PC-9 (cell line): ENCODE data around the gene GAPDHS. TPM values are rescaled to one million over a fixed set of nuclear protein-coding genes. Genes with fewer than 3 reads are reported as not detected.

Source experiments
- BruUV-seq: library from RNA; stranded (reverse); fragments of 400-500 nt; replicated peaks from 2 replicates; lab custom pipeline; 2021; lab: Mats Ljungman, UMichigan
- CTCF ChIA-PET: fragments of 300-600 bp; sonication (Branson Sonifier 250); formaldehyde crosslinking; loops from one replicate; lab custom pipeline; 2022; ENCODE audit warnings: antibody characterized with exemption; lab: Charles Lee
- POLR2A ChIA-PET: fragments of 300-600 bp; sonication (Branson Sonifier 250); formaldehyde crosslinking; loops from one replicate; lab custom pipeline; 2022; ENCODE audit warnings: antibody characterized with exemption; ENCODE audit not compliant: unreplicated experiment; lab: Charles Lee
- DNase-seq, 2 experiments: peaks; one replicate each; pipeline versions ENCODE4 v3.0.0 to v3.0.0-alpha.2; 2015 to 2022; ENCODE audit warnings: mixed read lengths in 1 of 2
- H2AFZ ChIP-seq: fragments of 200-600 bp; sonication (generic); 2 replicates; pipeline ENCODE4 v1.8.1; 2017; ENCODE audit warnings: antibody characterized with exemption
- H3F3A ChIP-seq: fragments of 200-600 bp; sonication (generic); 2 replicates; pipeline ENCODE4 v1.8.1; 2017; ENCODE audit warnings: antibody characterized with exemption, mild to moderate bottlenecking, low read depth; ENCODE audit not compliant: insufficient read depth
- H3K27ac ChIP-seq: fragments of 200-600 bp; sonication (generic); 2 replicates; pipeline ENCODE4 v1.6.1; 2016; ENCODE audit warnings: mixed run types
- H3K27me3 ChIP-seq: fragments of 200-600 bp; sonication (generic); 2 replicates; pipeline ENCODE4 v1.6.1; 2016; ENCODE audit warnings: low read depth, mixed run types; ENCODE audit not compliant: insufficient read depth
- H3K36me3 ChIP-seq: fragments of 200-600 bp; sonication (generic); 2 replicates; pipeline ENCODE4 v1.6.1; 2016; ENCODE audit warnings: low read depth, mixed run types
- H3K4me1 ChIP-seq: fragments of 200-600 bp; sonication (generic); replicated peaks from 2 replicates; pipeline ENCODE4 v1.6.1; 2016; ENCODE audit warnings: mixed run types; ENCODE audit not compliant: insufficient read depth
- H3K4me2 ChIP-seq: fragments of 200-600 bp; sonication (generic); 2 replicates; pipeline ENCODE4 v1.6.1; 2017; ENCODE audit warnings: mixed run types
- H3K4me3 ChIP-seq: fragments of 200-600 bp; sonication (generic); 2 replicates; pipeline ENCODE4 v1.6.1; 2016; ENCODE audit warnings: mixed run types
- H3K79me2 ChIP-seq: fragments of 200-600 bp; sonication (generic); 2 replicates; pipeline ENCODE4 v1.6.1; 2017; ENCODE audit warnings: low read depth, mixed run types
- H3K9me2 ChIP-seq: fragments of 200-600 bp; sonication (generic); 2 replicates; pipeline ENCODE4 v1.8.1; 2017; ENCODE audit warnings: mild to moderate bottlenecking; ENCODE audit not compliant: insufficient read depth
- H3K9me3 ChIP-seq: fragments of 200-600 bp; sonication (generic); 2 replicates; pipeline ENCODE4 v1.8.1; 2016; ENCODE audit warnings: low read depth; ENCODE audit not compliant: insufficient read depth
- H4K20me1 ChIP-seq: fragments of 200-600 bp; sonication (generic); 2 replicates; pipeline ENCODE4 v1.8.1; 2017; ENCODE audit not compliant: insufficient read depth
- EZH2 ChIP-seq: fragments of 200-600 bp; sonication (generic); IDR thresholded peaks from 2 replicates; pipeline ENCODE4 v1.8.0; 2017; ENCODE audit warnings: antibody characterized with exemption, low read depth
- intact Hi-C: fragments of 100-400 bp; cut with micrococcal nuclease; formaldehyde crosslinking; loops from one replicate; pipeline ENCODE4 v1.10.0; 2022; ENCODE audit not compliant: unreplicated experiment
- total RNA-seq: library from RNA; stranded (reverse); gene quantifications from 2 replicates; pipeline ENCODE4 v1.2.3, GENCODE V29; 2021
- TF ChIP-seq, protein P1 (sequence below): fragments of 200-600 bp; sonication (generic); conservative IDR thresholded peaks from 2 replicates; pipeline ENCODE4 v1.6.1; 2017; ENCODE audit warnings: mixed run types, antibody characterized with exemption, mild to moderate bottlenecking, moderate library complexity

The GAPDHS gene
- total RNA-seq, 1 experiment from 2014 or later = not detected

- ChIA-PET CTCF (interaction anchor here (0.7 kb wide), 1 partner anchor 387 kb away, joined by 9 read pairs; no protein-coding TSS in a partner anchor), POLR2A (no interaction called here)
- H3K27me3 ChIP-seq = peaks cover 11% of the 10 kb centered on the region; the same call in 1 of the 2 replicates
- DNase-seq = no peak
- H3K9me2 ChIP-seq = no peaks in the 10 kb centered on the region
- H3K4me1 ChIP-seq = no peaks in the 10 kb centered on the region
- H3F3A ChIP-seq = no peaks in the 10 kb centered on the region
- H3K4me2 ChIP-seq = no peak overlapping the region
- BruUV-seq = no TSS peak
- no peak for TF ChIP-seq EZH2
- TF ChIP-seq, protein P1, sequence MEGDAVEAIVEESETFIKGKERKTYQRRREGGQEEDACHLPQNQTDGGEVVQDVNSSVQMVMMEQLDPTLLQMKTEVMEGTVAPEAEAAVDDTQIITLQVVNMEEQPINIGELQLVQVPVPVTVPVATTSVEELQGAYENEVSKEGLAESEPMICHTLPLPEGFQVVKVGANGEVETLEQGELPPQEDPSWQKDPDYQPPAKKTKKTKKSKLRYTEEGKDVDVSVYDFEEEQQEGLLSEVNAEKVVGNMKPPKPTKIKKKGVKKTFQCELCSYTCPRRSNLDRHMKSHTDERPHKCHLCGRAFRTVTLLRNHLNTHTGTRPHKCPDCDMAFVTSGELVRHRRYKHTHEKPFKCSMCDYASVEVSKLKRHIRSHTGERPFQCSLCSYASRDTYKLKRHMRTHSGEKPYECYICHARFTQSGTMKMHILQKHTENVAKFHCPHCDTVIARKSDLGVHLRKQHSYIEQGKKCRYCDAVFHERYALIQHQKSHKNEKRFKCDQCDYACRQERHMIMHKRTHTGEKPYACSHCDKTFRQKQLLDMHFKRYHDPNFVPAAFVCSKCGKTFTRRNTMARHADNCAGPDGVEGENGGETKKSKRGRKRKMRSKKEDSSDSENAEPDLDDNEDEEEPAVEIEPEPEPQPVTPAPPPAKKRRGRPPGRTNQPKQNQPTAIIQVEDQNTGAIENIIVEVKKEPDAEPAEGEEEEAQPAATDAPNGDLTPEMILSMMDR = no peak
- intact Hi-C loops = no loop called here
- no peak overlapping the region for H2AFZ ChIP-seq
- H3K4me3 ChIP-seq = no peak overlapping the region
- H4K20me1 ChIP-seq = no peaks in the 10 kb centered on the region
- H3K36me3 ChIP-seq = no peaks in the 10 kb centered on the region
- H3K79me2 ChIP-seq = no peaks in the 10 kb centered on the region
- no peak overlapping the region for H3K27ac ChIP-seq
- H3K9me3 ChIP-seq = no peaks in the 10 kb centered on the region
These were observed 57.6 kb downstream of the GAPDHS start for GRCh38 chr19:35590875-35591274.

DNA sequence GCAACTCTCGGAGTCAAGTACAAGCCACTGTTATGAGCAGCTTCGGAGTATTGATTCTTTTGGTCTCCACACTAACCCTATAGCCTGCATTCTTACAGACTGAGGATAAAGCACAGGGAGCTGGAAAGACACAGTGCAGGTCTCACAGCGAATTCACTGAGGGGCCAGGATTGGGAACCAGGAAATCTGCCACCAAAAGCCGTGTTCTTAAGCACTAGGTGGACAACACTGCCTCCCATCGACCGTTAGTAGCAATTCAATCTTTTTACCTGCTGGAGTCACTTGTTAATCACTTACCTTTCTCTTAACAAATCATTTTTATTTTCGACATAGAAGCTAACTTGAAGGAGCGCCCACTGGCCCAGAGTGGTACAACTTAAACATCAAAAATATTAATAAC, 59.0 kb downstream of the GAPDHS start:
- H3K4me1 ChIP-seq = no peaks in the 10 kb centered on the region
- no peak overlapping the region for H2AFZ ChIP-seq
- no TSS peak for BruUV-seq
- POLR2A ChIA-PET = no interaction called here
- H3K27ac ChIP-seq = no peak overlapping the region
- no peaks in the 10 kb centered on the region for H3F3A ChIP-seq
- H3K9me3 ChIP-seq = no peaks in the 10 kb centered on the region
- H3K9me2 ChIP-seq = no peaks in the 10 kb centered on the region
- DNase-seq = no peak
- CTCF ChIA-PET = no interaction called here
- no peaks in the 10 kb centered on the region for H3K36me3 ChIP-seq
- peaks cover 9% of the 10 kb centered on the region; the same call in 1 of the 2 replicates for H3K27me3 ChIP-seq
- H3K4me3 ChIP-seq = no peak overlapping the region
- intact Hi-C loops = no loop called here
- no peaks in the 10 kb centered on the region for H4K20me1 ChIP-seq
- no peak for TF ChIP-seq EZH2
- TF ChIP-seq, protein P1 = peak; percentile 52
- no peaks in the 10 kb centered on the region for H3K79me2 ChIP-seq
- no peak overlapping the region for H3K4me2 ChIP-seq

Other genes starting within 250 kb of the GAPDHS start
- 13.4 and 15.3 TPM in 2 replicates for gene MAG, start 241.3 kb upstream of the GAPDHS start, total RNA-seq
- gene CD22, start 204.3 kb upstream of the GAPDHS start, total RNA-seq = 28.1 and 29.8 TPM in 2 replicates
- gene FFAR1, start 185.6 kb upstream of the GAPDHS start, total RNA-seq = 0.23 and 0.44 TPM in 2 replicates
- not detected in 2 replicates for gene FFAR3, start 175.0 kb upstream of the GAPDHS start, total RNA-seq
- not detected in 2 replicates for gene GPR42, start 162.4 kb upstream of the GAPDHS start, total RNA-seq
- not detected in 2 replicates for gene FFAR2, start 85.2 kb upstream of the GAPDHS start, total RNA-seq
- not detected in 2 replicates for gene KRTDAP, start 43.0 kb upstream of the GAPDHS start, total RNA-seq
- 135 and 144 TPM in 2 replicates for gene DMKN, start 19.8 kb upstream of the GAPDHS start, total RNA-seq
- gene SBSN, start 5.1 kb upstream of the GAPDHS start, total RNA-seq = 0.76 and 0.88 TPM in 2 replicates
- gene TMEM147, start 12.2 kb downstream of the GAPDHS start, total RNA-seq = 82.6 and 95.9 TPM in 2 replicates
- not detected in 2 replicates for gene ATP4A, start 30.2 kb downstream of the GAPDHS start, total RNA-seq
- gene PMIS2, start 52.7 kb downstream of the GAPDHS start, total RNA-seq = not detected in 2 replicates
- gene HAUS5, start 79.3 kb downstream of the GAPDHS start, total RNA-seq = 21.7 and 23.5 TPM in 2 replicates
- gene RBM42, start 95.6 kb downstream of the GAPDHS start, total RNA-seq = 110 and 153 TPM in 2 replicates
- 1.8 and 2.1 TPM in 2 replicates for gene ETV2, start 108.3 kb downstream of the GAPDHS start, total RNA-seq
- gene COX6B1, start 114.9 kb downstream of the GAPDHS start, total RNA-seq = 441 and 489 TPM in 2 replicates
- 0.65 and 1.6 TPM in 2 replicates for gene UPK1A, start 133.1 kb downstream of the GAPDHS start, total RNA-seq
- not detected in 2 replicates for gene ZBTB32, start 171.1 kb downstream of the GAPDHS start, total RNA-seq
- gene KMT2B, start 184.5 kb downstream of the GAPDHS start, total RNA-seq = 32.2 and 44.2 TPM in 2 replicates
- gene IGFLR1, start 209.0 kb downstream of the GAPDHS start, total RNA-seq = 8.6 and 9.7 TPM in 2 replicates
- gene U2AF1L4, start 212.0 kb downstream of the GAPDHS start, total RNA-seq = 13.9 and 14.3 TPM in 2 replicates
- 106 and 130 TPM in 2 replicates for gene PSENEN, start 212.2 kb downstream of the GAPDHS start, total RNA-seq
- gene LIN37, start 215.1 kb downstream of the GAPDHS start, total RNA-seq = 9.4 and 17.0 TPM in 2 replicates
- gene HSPB6, start 223.6 kb downstream of the GAPDHS start, total RNA-seq = 2.5 and 2.7 TPM in 2 replicates
- gene PROSER3, start 224.7 kb downstream of the GAPDHS start, total RNA-seq = 38.0 and 52.2 TPM in 2 replicates
- gene ARHGAP33, start 242.1 kb downstream of the GAPDHS start, total RNA-seq = 17.4 and 21.3 TPM in 2 replicates